Activated naive CD4-positive, alpha-beta T cell treated with anti-CD3 and anti-CD28 coated beads for 36 hours (primary cell): ENCODE data around the gene MYL6B. TPM values are rescaled to one million over a fixed set of nuclear protein-coding genes. Genes with fewer than 3 reads are reported as not detected.
A peak's percentile ranks its signal among the peaks of the same experiment; 100 is the strongest.
"Not testable (repeated sequence)": the region's sequence is repeated elsewhere in the genome, so short reads cannot be mapped to it uniquely, and the experiment has no call there.

Experiments
- CTCF ChIA-PET: fragments of 350-600 bp; sonication (Branson Sonifier 250); formaldehyde crosslinking; loops from one replicate; lab custom pipeline; 2021; ENCODE audit warnings: antibody characterized with exemption; lab: Charles Lee
- DNase-seq: peaks from one replicate; pipeline ENCODE4 v3.0.0-alpha.2; 2020
- H3K27ac Mint-ChIP-seq: one replicate; pipeline ENCODE4 v1.8.0; 2021; ENCODE audit warnings: mild to moderate bottlenecking, mixed read lengths
- H3K27me3 Mint-ChIP-seq: one replicate; pipeline ENCODE4 v1.8.0; 2021; ENCODE audit warnings: low read depth, mixed read lengths
- H3K36me3 Mint-ChIP-seq: one replicate; pipeline ENCODE4 v1.8.0; 2021; ENCODE audit warnings: low read depth, mixed read lengths
- H3K4me1 Mint-ChIP-seq: one replicate; pipeline ENCODE4 v1.8.0; 2021; ENCODE audit warnings: low read depth, mixed read lengths
- H3K4me3 Mint-ChIP-seq: one replicate; pipeline ENCODE4 v1.8.0; 2021; ENCODE audit warnings: mild to moderate bottlenecking, moderate library complexity, mixed read lengths
- H3K9me3 Mint-ChIP-seq: one replicate; pipeline ENCODE4 v1.8.0; 2021; ENCODE audit warnings: mixed read lengths
- intact Hi-C: fragments of 100-400 bp; cut with micrococcal nuclease; formaldehyde crosslinking; loops from one replicate; pipeline ENCODE4 v1.15.1; 2023
- total RNA-seq, 2 experiments: library from RNA; stranded (reverse); gene quantifications; one replicate each; pipeline ENCODE4 v1.2.3, GENCODE V29; 2021

Gene MYL6B
- total RNA-seq, 2 experiments from 2014 or later = 49.2 to 57.5 TPM

DNA sequence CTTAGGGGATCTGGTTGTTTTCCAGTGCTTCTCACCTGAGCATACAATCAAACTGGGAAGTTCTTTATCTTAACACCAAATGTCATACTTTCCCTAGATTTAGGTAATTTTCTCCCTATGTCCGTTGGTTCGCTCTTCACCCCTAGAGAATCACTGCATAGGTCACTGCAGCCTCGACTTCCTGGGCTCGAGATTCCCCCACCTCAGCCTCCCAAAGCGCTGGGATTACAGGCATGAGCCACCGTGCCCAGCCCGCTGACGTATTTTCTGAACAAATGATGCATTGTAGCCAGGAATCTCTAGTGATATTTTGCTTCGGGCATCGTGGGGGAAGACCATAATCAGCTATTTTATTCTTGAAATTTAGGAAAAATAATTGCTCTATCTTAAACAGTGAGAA, 37.1 kb upstream of the MYL6B start:
- peaks cover 46% of the 10 kb centered on the region for H3K36me3 Mint-ChIP-seq
- CTCF ChIA-PET = interaction anchor here (1.6 kb wide), 1 partner anchor 10 kb away, joined by 6 read pairs; no protein-coding TSS in a partner anchor
- peaks cover 22% of the 10 kb centered on the region for H3K4me1 Mint-ChIP-seq
- no peak for DNase-seq
- no peaks in the 10 kb centered on the region for H3K9me3 Mint-ChIP-seq
- intact Hi-C loops = loop anchor here (5.0 to 10.0 kb wide), 2 partner anchors 522 to 1131 kb away; partner anchors contain the start of gene TESPA1
- peak overlapping the region; percentile 99 for H3K27ac Mint-ChIP-seq
- no peaks in the 10 kb centered on the region for H3K27me3 Mint-ChIP-seq
- H3K4me3 Mint-ChIP-seq = peak overlapping the region; percentile 97

- Mint-ChIP-seq H3K27ac (peak within 1 kb of the TSS; percentile 99), H3K27me3 (no peaks in the 10 kb centered on the region), H3K4me3 (peak within 1 kb of the TSS; percentile 97), H3K9me3 (no peaks in the 10 kb centered on the region), H3K4me1 (peaks cover 23% of the 10 kb centered on the region), H3K36me3 (peaks cover 41% of the 10 kb centered on the region)
- peak; percentile 96 for DNase-seq
- CTCF ChIA-PET = interaction anchor here (0.6 to 3.7 kb wide), 6 partner anchors 10 to 379 kb away, joined by 3 to 30 read pairs (median 5); partner anchors contain the start of gene RNF41
- intact Hi-C loops = loop anchor here (1.0 to 10.0 kb wide), 7 partner anchors 12 to 1132 kb away; partner anchors contain the start of genes BLOC1S1, PA2G4, RPS26 and TESPA1
Measured at GRCh38 chr12:56116267-56117081, 35.9 kb upstream of the MYL6B start, which contains the start of gene RPL41. Gene RPL41 (plus strand): TSS chr12:56116633.

- not testable (repeated sequence) for DNase-seq
- peaks cover 37% of the 10 kb centered on the region for H3K36me3 Mint-ChIP-seq
Measured at GRCh38 chr12:56117082-56117706, 35.2 kb upstream of the MYL6B start.

DNA sequence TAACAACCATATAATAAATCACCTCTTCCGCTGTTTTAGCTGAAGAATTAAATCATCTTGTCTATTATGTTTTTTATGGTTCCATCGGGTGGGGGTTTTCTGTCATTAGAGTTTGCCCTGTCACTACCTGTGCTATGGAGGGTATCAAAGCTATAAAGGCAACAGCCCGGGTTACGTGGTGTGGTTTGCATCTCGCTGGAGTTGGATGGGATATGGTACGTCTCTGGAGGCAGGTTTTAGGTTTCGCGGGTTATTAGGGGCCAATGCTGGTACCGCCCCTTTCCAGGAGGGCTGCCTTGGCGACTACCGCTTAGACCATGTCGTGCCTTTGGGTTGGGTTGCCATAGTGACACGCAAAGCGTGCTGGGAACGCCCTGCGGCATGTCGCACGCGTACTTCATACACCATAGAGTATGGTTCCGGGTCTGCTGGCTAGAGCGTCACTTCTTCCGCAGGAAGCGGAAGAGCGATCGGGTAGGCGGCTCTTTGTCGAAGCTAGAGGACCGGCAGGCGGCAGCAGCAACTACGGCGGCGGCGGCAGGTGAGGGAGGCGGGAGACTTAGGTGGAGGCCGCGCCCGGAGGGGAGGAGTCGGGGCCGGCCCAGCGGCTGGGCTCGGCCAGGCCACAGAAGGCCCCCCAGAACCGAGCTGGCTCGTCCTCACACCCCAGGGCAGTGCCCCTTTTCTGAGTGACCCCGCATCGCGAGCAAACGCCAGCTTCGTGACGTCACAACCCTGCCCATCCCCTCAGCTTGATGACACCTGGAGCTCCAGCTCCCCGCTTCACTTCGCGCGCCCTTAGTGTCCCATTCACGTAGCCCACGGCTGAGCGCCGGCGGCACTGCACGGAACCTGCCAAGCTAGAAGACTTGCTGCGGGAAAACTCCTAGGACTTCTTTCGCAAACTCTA, 34.4 kb upstream of the MYL6B start, which contains the start of gene ZC3H10:
Gene ZC3H10 (plus strand): TSS at position 489 of the 910 bp plus-strand sequence. CDS start 2,297 bp downstream, outside the sequence.
- Mint-ChIP-seq H3K4me1 (peaks cover 23% of the 10 kb centered on the region), H3K9me3 (no peaks in the 10 kb centered on the region), H3K4me3 (peak within 1 kb of the TSS; percentile 97), H3K36me3 (peaks cover 29% of the 10 kb centered on the region), H3K27me3 (no peaks in the 10 kb centered on the region), H3K27ac (peak within 1 kb of the TSS; percentile 99)
- peak; percentile 99 for DNase-seq
- CTCF ChIA-PET = interaction anchor here (0.5 to 7.9 kb wide), 33 partner anchors 8 to 380 kb away, joined by 3 to 86 read pairs (median 5); partner anchors contain the start of genes ANKRD52, ESYT1, IL23A and MYL6B
- intact Hi-C loops = loop anchor here (1.0 to 10.0 kb wide), 17 partner anchors 8 to 1133 kb away; partner anchors contain the start of genes ANKRD52, CS, DNAJC14 and IL23A

More at GRCh38 chr12:56117082-56117706, 35.2 kb upstream of the MYL6B start:
- H3K27ac Mint-ChIP-seq = peak overlapping the region; percentile 99
- peak overlapping the region; percentile 97 for H3K4me3 Mint-ChIP-seq
- peaks cover 23% of the 10 kb centered on the region for H3K4me1 Mint-ChIP-seq
- not testable (repeated sequence) for H3K9me3 Mint-ChIP-seq, H3K27me3 Mint-ChIP-seq
- CTCF ChIA-PET = interaction anchor here (0.6 to 3.7 kb wide), 12 partner anchors 9 to 380 kb away, joined by 3 to 30 read pairs (median 6); partner anchors contain the start of genes IL23A, RAB5B, RNF41 and STAT2
- intact Hi-C loops = loop anchor here (5.0 to 10.0 kb wide), 2 partner anchors 520 to 1132 kb away; partner anchors contain the start of gene TESPA1

DNA sequence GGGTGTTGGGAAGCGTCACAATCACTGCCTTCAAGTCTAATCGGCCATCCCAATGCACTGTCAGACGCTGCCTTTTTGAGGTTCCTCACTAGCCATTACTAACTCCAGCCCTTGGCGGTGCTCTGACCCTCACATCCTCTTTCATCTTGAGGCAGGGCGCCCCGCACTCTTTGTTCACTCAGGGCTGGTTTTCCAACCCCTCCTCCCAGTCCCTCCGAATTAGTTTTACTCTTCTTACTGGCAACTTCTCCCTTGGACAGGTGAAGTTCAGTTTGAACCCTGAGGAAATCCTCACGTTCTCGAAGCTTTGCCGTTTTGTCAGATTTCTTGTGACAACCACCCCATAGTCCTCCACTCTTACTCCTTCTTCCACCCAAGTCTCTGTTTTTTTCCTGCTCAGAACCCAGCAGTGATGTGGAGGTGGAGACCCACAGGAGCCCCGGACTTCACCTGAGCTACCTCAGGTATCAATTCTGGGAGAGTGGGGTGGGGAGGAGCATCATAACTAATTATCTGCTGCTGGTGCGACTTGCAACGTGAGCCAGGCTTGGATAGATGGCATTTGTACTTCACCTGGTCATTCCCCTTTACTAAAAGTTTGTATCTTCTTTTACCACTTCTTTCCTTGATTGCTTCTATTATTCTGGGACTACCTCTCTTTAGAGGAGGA, 33.6 kb upstream of the MYL6B start:
- peaks cover 23% of the 10 kb centered on the region for H3K36me3 Mint-ChIP-seq
- no peaks in the 10 kb centered on the region for H3K9me3 Mint-ChIP-seq
- peak overlapping the region; percentile 99 for H3K27ac Mint-ChIP-seq
- H3K4me3 Mint-ChIP-seq = peak overlapping the region; percentile 97
- no peaks in the 10 kb centered on the region for H3K27me3 Mint-ChIP-seq
- CTCF ChIA-PET = interaction anchor here (0.5 to 7.9 kb wide), 32 partner anchors 9 to 380 kb away, joined by 3 to 86 read pairs (median 6); partner anchors contain the start of genes ANKRD52, ESYT1, IL23A and MYL6B
- peaks cover 23% of the 10 kb centered on the region for H3K4me1 Mint-ChIP-seq
- no peak for DNase-seq
- intact Hi-C loops = loop anchor here (1.0 to 10.0 kb wide), 19 partner anchors 7 to 1134 kb away; partner anchors contain the start of genes ANKRD52, CS, DNAJC14 and IL23A

- Mint-ChIP-seq H3K27ac (peak overlapping the region; percentile 99), H3K36me3 (peaks cover 23% of the 10 kb centered on the region), H3K9me3 (no peaks in the 10 kb centered on the region), H3K4me3 (peak overlapping the region; percentile 97), H3K27me3 (no peaks in the 10 kb centered on the region), H3K4me1 (peaks cover 23% of the 10 kb centered on the region)
- intact Hi-C loops = loop anchor here (1.0 to 10.0 kb wide), 8 partner anchors 70 to 1135 kb away; partner anchors contain the start of genes ANKRD52, DNAJC14, NABP2 and SMARCC2
- CTCF ChIA-PET = interaction anchor here (0.6 to 7.9 kb wide), 22 partner anchors 8 to 350 kb away, joined by 3 to 86 read pairs (median 8); partner anchors contain the start of genes ANKRD52, ESYT1, RNF41 and SMARCC2
- DNase-seq = peak; percentile 74
Measured at GRCh38 chr12:56119361-56119796, 33.0 kb upstream of the MYL6B start.

DNA sequence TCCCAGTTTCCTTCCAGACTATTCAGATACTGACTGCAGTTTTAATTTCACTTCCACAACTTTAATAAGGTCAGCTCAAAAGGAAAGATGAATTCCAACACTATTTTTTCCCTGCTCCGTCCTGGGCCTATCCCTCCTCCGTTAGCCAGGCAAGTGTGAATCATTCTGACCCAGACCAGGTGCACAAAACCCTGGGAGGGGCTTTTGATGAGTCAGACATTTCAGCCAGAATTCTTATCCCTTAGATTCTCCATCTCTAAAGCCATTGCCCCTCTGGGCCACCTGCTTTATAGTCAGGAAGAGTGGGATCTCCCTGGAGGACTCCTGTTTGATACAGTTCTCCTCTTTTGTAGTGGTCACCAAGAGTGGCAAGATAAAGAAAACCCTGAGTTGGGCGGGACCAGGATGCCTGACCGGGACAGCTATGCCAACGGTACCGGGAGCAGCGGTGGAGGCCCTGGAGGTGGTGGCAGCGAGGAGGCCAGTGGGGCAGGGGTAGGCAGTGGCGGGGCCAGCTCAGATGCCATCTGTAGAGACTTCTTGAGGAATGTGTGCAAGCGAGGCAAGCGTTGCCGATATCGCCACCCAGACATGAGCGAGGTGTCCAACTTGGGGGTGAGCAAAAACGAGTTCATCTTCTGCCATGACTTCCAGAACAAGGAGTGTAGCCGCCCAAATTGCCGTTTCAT, 32.1 kb upstream of the MYL6B start:
- CTCF ChIA-PET = interaction anchor here (0.6 to 7.9 kb wide), 22 partner anchors 8 to 349 kb away, joined by 3 to 86 read pairs (median 4); partner anchors contain the start of genes ANKRD52, ESYT1, RNF41 and SMARCC2
- no peak for DNase-seq
- intact Hi-C loops = no loop called here
- peaks cover 23% of the 10 kb centered on the region for H3K36me3 Mint-ChIP-seq
- H3K4me3 Mint-ChIP-seq = no peak overlapping the region
- no peaks in the 10 kb centered on the region for H3K27me3 Mint-ChIP-seq
- H3K27ac Mint-ChIP-seq = peak overlapping the region; percentile 26
- no peaks in the 10 kb centered on the region for H3K9me3 Mint-ChIP-seq
- H3K4me1 Mint-ChIP-seq = peaks cover 23% of the 10 kb centered on the region

DNA sequence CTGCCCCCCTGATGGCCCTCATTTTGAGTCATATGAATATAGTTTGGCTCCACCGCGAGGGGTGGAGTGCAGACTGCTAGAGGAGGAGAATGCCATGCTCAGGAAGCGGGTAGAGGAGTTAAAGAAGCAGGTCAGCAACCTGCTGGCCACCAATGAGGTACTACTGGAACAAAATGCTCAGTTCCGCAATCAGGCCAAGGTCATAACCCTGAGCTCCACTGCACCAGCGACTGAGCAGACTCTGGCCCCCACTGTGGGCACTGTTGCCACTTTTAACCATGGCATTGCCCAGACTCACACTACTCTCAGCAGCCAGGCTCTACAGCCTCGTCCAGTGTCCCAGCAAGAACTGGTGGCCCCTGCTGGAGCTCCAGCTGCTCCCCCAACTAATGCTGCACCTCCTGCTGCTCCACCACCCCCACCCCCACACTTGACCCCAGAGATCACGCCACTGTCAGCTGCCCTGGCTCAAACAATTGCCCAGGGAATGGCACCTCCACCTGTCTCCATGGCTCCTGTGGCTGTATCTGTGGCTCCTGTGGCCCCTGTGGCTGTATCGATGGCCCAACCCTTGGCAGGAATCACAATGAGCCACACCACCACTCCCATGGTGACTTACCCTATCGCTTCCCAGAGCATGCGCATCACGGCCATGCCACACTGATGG, 31.1 kb upstream of the MYL6B start:
- no peak for DNase-seq
- H3K4me3 Mint-ChIP-seq = no peak overlapping the region
- H3K4me1 Mint-ChIP-seq = peaks cover 27% of the 10 kb centered on the region
- CTCF ChIA-PET = interaction anchor here (7.9 kb wide), 1 partner anchor 68 kb away, joined by 86 read pairs; the partner anchor contains the start of gene SMARCC2
- intact Hi-C loops = no loop called here
- no peaks in the 10 kb centered on the region for H3K9me3 Mint-ChIP-seq
- no peak overlapping the region for H3K27ac Mint-ChIP-seq
- peaks cover 23% of the 10 kb centered on the region for H3K36me3 Mint-ChIP-seq
- no peaks in the 10 kb centered on the region for H3K27me3 Mint-ChIP-seq

DNA sequence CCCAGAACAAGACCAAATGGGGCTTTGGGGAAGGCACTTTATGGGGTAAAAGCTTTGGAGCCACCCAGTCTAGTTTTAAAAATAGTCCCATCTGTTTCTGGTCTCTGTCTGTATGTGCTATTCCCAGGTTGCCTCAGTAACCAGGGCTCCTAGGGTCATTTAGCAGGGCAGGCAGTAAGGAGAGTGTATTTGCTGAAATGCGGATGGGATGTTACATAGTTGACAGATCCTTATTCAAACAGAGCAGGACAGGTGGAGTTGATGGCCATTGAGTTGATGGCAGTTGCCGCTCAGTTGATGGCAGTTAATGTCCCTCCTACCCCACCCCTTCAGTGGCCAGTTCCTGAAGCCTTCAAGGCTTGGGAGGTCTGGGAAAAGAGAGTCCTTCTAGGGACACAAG, 29.8 kb upstream of the MYL6B start:
- CTCF ChIA-PET = interaction anchor here (1.4 to 7.9 kb wide), 2 partner anchors 66 to 75 kb away, joined by 3 to 86 read pairs; partner anchors contain the start of gene SMARCC2
- peaks cover 40% of the 10 kb centered on the region for H3K4me1 Mint-ChIP-seq
- intact Hi-C loops = no loop called here
- H3K27ac Mint-ChIP-seq = no peak overlapping the region
- H3K27me3 Mint-ChIP-seq = no peaks in the 10 kb centered on the region
- peaks cover 10% of the 10 kb centered on the region for H3K36me3 Mint-ChIP-seq
- DNase-seq = no peak
- H3K9me3 Mint-ChIP-seq = no peaks in the 10 kb centered on the region
- no peak overlapping the region for H3K4me3 Mint-ChIP-seq
